NCI-H510A treated with DMSO at 0.1 percent for 48 hours (cell line): Measurements from ENCODE around the gene NOL4L.
A peak's percentile ranks its signal among the peaks of the same experiment; 100 is the strongest.

Experiments used
- DNase-seq: peaks from one replicate; lab custom pipeline; 2025; lab: John Stamatoyannopoulos, UW

NOL4L gene, protein sequence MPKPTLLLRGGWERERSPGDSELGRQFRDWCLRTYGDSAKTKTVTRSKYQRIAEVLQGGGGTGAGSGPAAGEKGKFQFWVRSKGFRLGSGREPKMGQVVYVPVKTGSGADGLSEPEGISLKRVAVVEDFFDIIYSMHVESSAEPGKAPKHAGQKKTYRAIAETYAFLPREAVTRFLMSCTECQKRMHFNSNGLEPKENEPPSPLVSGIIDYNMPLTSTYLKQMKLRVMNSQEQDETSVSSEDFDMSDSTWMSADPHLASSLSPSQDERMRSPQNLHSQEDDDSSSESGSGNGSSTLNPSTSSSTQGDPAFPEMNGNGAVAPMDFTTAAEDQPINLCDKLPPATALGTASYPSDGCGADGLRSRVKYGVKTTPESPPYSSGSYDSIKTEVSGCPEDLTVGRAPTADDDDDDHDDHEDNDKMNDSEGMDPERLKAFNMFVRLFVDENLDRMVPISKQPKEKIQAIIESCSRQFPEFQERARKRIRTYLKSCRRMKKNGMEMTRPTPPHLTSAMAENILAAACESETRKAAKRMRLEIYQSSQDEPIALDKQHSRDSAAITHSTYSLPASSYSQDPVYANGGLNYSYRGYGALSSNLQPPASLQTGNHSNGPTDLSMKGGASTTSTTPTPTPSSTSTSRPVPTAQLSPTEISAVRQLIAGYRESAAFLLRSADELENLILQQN

GRCh38 chr20:32585011-32585585, at the start of gene NOL4L:
Gene NOL4L, minus strand, starts transcription at chr20:32585333. Its CDS starts 443 bp downstream, at chr20:32584890.
- peak; percentile 25 for DNase-seq

DNA sequence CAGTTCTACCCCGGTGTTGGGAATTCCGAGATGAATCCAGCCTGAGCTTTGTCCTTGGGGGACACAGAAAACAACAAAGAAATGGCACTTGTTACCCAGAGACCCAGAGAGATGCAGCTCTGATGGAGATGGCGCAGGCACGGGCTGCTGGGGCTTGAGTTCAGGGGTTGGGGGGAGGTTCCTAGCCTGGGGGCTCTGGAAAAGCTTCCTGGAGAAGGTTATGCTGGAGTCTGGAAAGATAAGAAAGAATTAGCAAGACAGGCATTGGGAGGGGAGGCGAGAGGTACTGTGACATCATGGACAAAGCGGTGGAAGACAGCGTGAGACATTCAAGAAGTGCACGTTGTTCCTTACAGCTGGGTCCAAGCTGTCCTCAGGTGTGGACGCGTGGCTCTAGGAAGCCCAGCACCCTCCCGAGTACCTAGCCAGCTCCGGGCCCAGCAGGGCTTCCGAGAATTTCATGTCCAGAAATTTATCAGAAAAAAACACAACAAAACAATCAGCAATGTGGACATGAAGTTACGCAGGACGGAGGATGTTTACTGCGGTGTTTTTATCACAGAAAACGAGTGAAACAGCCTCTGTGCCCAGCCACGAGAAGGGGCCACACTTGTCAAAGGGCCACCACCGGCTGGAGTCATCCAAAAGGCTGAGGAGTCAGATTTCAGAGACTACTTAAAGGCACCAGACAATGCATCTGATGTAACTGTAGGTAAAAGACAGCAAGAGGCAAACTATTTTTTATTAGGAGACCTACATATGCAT, 49.1 kb upstream of the NOL4L start:
- DNase-seq = peak; percentile 50

- no peak for DNase-seq
These were observed 47.6 kb upstream of the NOL4L start for GRCh38 chr20:32632461-32633354.

DNA sequence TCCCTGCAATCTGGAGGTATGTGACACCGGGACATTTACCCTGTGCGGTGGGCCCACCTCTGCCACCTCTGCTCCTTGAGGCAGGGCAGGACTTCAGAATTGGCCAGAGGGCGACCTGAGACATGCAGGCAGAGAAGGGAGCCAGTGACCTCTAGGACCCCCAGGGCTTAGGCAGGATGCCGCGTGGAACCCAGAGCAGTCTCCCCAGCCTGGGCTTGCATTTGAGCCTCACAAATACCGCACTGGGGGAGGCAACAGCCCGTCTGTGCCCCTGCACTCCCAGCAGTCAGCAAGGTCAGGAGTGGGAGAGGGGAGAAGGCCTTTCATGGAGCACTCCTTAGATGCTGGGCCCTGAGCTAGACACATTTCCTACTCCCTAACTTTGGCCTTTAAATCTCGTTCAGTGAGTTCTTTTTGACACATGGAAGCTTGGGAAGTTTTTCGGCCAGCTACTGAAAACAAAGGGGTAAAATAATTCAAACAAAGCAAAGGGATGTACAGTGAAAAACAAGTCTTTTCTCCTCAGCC, 46.9 kb upstream of the NOL4L start:
- no peak for DNase-seq

- DNase-seq = no peak
These were observed 44.7 kb upstream of the NOL4L start for GRCh38 chr20:32629813-32630212.

GRCh38 chr20:32628960-32629530, 43.9 kb upstream of the NOL4L start:
- DNase-seq = no peak

GRCh38 chr20:32626859-32627636, 41.9 kb upstream of the NOL4L start:
- peak; percentile 73 for DNase-seq

DNA sequence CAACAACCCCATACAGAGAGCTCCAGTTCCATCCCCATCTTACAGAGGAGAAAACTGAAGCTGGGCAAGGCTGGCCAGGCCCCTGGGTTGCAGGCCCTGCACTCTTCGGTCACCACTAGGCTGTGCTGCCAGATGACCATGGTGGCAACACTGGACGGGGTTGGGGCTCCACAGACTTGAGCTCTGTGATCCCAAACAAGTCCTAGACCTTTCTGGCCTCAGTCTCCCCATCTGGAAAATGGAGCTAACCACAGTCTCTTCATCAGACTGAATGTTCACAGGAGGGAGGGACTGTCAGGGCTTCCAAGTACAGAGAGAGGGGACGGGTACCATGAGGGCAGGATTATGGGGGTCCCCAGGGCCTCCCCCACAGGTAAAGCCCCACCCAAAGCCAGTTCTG, 41.3 kb upstream of the NOL4L start:
- DNase-seq = no peak

GRCh38 chr20:32625996-32626395, 40.9 kb upstream of the NOL4L start:
- DNase-seq = no peak

- no peak for DNase-seq
These were observed 39.7 kb upstream of the NOL4L start for GRCh38 chr20:32624687-32625345.

GRCh38 chr20:32623667-32624157, 38.6 kb upstream of the NOL4L start:
- DNase-seq = peak; percentile 66

DNA sequence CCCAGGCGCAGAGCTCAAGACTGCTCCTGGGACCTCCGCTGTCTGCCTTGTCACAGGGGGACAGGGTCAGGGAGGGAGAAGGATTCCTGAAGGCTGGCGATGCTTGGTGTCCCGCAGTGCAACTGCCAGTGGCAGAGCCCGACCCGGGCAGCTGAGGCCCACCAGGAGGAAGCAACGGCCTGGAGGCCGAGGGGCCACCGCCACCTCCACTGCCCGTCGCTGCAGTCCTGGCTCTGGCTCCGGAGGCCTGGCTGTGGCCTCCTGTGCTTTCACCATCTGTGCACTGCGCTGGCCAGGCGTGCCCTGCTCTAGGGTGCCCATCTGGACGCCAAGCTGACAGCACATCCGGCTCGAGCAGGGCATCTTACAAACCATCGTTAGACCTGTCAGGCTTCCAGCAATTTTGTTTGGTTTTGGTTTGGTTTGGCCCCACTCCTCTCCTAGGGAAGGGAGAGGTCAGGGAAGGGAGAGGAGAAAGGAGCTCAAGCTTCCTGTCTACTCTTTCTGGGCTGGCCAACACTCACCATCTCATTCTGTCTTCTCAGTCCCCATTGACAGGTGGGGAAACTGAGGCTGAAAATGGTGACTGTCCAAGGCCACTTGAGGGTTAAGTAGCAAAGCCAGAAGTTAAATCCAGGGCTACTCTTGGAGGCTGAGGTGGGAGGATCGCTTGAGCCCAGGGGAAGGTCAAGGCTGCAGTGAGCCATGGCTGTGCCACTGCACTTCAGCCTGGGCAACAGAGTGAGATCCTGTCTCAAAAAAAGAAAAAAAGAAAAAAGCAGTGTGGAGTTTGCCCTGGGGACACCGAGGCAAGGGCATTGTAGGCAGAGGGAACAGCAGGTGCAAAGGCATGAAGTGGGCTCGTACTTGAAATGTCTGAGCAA, 37.7 kb upstream of the NOL4L start:
- no peak for DNase-seq

- no peak for DNase-seq
These were observed 36.9 kb upstream of the NOL4L start for GRCh38 chr20:32621891-32622584.

DNA sequence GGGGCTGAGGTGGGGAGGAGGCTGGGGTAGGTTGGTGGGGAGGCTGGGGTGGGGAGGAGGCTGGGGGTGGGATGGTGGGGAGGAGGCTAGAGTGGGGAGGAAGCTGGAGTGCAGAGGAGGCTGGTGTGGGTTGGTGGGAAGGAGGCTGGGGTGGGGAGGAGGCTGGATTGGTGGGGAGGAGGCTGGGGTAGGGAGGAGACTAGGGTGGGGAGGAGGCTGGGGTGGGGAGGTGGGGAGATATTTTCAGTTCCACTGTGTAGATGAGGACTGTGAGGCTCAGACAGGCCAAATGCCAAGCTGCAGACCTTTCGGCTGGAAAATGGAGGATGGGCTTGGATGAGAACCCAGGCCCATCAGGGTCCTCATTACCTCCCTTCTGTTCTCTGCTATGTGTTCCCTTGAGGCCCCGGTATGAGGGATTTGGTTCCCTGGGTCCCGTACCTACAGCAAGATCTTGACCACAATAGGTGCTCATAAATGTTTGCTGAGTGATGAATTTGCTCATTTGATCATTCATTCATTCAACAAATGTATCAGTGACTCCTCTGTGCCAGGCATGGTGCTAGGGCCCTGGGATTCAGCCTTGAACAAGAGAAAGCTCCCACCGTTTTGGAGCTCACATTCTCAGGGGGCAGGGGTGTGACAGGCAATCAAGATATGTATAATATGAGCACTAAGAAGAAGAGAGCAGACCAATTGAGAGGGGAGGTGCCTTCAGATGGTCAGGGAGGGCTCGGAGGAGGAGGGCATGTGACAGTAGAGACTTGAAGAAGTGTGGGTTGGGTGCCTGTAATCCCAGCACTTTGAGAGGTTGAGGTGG, 36.1 kb upstream of the NOL4L start:
- DNase-seq = no peak

DNA sequence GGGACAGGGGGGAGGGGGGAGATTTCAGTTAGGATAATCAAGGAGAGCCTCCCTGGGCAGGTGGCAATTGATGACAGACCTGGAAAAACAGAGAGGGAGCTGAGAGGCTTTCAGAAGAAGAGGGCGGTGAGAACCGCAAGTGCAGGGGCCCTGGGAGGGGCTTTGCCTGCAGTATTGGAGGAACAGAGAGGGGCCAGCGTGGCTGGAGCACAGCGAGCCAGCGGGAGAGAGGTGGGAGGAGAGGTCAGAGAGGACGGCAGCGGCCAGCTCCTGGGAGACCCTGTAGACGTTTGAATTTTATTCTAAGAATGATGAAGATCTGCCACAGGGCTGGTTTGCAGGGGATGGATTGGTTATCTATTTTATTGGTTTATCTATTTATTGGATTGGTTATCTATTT, 34.5 kb upstream of the NOL4L start:
- DNase-seq = no peak

- DNase-seq = no peak
These were observed 29.6 kb upstream of the NOL4L start for GRCh38 chr20:32614772-32615171.

DNA sequence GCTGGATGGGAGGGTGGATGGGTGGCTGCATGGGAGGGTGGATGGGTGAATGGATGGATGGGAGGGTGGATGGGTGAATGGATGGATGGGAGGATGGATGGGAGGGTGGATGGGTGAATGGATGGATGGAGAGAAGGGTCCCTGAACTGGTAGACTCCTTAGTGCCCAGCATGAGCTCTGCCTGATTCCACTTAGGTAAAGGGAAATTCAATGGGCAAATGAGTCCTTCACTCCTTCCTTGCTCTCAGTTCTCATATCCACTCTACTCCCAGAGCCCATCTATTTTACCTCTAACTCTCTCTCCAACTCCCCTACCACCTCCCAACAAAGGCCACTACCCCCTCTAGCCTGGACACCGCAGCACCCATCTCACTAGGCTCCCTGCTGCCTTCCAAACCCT, 29.2 kb upstream of the NOL4L start:
- DNase-seq = no peak
